Erythroblast (primary cell): ENCODE results near the gene RALBP1.

Experiments used
- GATA1 ChIP-seq: IDR thresholded peaks from 2 replicates; pipeline ENCODE4 v1.6.1; 2011; ENCODE audit warnings: low read depth, mild to moderate bottlenecking, control low read depth, low read length, moderate library complexity
- POLR2A ChIP-seq: IDR thresholded peaks from 2 replicates; pipeline ENCODE4 v1.6.1; 2011; ENCODE audit warnings: mild to moderate bottlenecking, low read length

DNA sequence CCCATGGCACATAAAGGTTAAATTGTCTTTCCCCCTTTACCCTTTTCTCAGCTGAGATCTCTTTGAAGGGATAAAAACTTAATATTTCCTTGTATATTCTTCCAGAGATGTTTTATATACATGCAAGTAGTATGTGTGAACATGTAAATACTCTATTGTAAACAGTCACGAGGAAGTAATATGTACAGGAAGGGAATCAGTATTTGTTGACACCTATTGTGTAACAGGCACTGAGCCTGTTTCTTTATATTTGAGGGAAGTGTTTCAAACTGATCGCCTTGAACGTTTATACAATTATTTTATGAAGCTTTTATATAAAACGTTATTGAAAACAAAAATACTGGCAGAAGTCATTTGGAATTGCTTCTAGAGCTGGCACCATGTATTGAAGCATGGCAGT, 13.2 kb downstream of the RALBP1 start:
- TF ChIP-seq POLR2A (no peak), GATA1 (no peak)
